ENCODE measurements around the gene GUCY1A2. TPM values are rescaled to one million over a fixed set of nuclear protein-coding genes. Genes with fewer than 3 reads are reported as not detected.

GUCY1A2 gene
- total and polyA plus RNA-seq, 2 experiments from 2014 or later, result 0.15 to 0.54 TPM

DNA sequence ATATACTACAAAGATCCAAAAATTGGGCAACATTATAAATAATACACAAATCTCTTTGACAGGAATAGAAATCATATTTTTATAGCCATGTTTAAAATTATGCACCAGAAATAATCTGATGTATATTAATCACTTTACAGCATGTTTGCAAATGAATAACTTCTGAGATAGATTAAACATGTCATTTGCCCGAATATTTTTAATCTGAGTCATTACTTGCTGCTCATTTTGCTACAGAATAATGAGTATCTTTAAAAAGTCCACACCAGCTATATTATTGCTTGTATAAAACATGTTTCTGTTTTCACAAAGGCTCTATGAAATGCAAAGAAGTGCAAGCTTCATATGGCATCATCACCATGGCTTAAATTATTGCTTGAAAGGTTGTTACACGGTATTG, 336.8 kb downstream of the GUCY1A2 start:
- in situ Hi-C loops (cut with MboI), result no loop called here
- no peaks in the 10 kb centered on the region for H3F3A ChIP-seq (ENCODE audit: insufficient read depth)
- no peak overlapping the region for H2AFZ ChIP-seq
- no peak overlapping the region for H3K27ac ChIP-seq
- H3K9me3 ChIP-seq (ENCODE audit: low read depth), result no peaks in the 10 kb centered on the region
- H4K20me1 ChIP-seq (ENCODE audit: insufficient read depth), result no peaks in the 10 kb centered on the region
- H3K79me2 ChIP-seq (ENCODE audit: insufficient read depth), result no peaks in the 10 kb centered on the region
- no peaks in the 10 kb centered on the region for H3K36me3 ChIP-seq (ENCODE audit: low read depth)
- no peaks in the 10 kb centered on the region for H3K9me2 ChIP-seq (ENCODE audit: insufficient read depth)
- no peak for TF ChIP-seq EZH2phosphoT487 (IDR thresholded peaks at IDR 0.05; ENCODE audit: insufficient read depth, low read depth)
- TF ChIP-seq EZH2 (IDR thresholded peaks at IDR 0.05; ENCODE audit: insufficient read depth, poor library complexity, severe bottlenecking), result no peak
- no peak overlapping the region for H3K4me3 ChIP-seq
- H3K9ac ChIP-seq, result no peak overlapping the region
- no peaks in the 10 kb centered on the region for H3K4me1 ChIP-seq (ENCODE audit: insufficient read depth)
- H3K4me2 ChIP-seq (ENCODE audit: unreplicated experiment), result no peak overlapping the region
- 22 to 29% methylated on average over 2 of the region's 2 CpGs for WGBS, 2 experiments (ENCODE audit: low coverage in 1 of 2, low lambda C conversion rate in 2 of 2, missing lambda C conversion rate in 2 of 2)
- DNase-seq, result no peak
- H3K27me3 ChIP-seq (replicated peaks; ENCODE audit: insufficient read depth), result no peaks in the 10 kb centered on the region

GRCh38 chr11:106679581-106679980, 338.7 kb downstream of the GUCY1A2 start:
- no peaks in the 10 kb centered on the region for H3K27me3 ChIP-seq (replicated peaks; ENCODE audit: insufficient read depth)
- 38 to 68% methylated on average over 1 of the region's 1 CpG for WGBS, 2 experiments (ENCODE audit: low coverage in 1 of 2, low lambda C conversion rate in 2 of 2, missing lambda C conversion rate in 2 of 2)

DNA sequence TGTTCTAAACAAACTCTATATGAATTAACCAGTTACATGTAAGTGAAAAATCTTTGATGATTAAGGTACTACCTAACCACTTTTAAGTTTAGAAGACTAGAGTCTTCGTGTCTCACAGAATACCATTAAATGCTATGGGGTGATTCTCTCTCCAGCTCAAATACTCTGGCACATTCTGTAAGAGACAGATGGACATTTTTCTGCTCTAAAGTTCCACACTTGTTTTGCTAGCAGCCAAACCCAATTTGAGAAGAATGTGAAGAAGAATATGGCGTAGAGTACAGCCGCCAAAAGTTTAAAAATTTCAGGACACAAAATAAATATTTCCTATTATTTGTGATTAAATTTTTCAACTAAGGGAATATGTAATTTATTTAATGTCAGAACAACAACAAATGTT, 339.1 kb downstream of the GUCY1A2 start:
- WGBS, 2 experiments (ENCODE audit: low coverage in 1 of 2, low lambda C conversion rate in 2 of 2, missing lambda C conversion rate in 2 of 2), result 24 to 31% methylated on average over 3 of the region's 3 CpGs
- Histone ChIP-seq H4K20me1 (ENCODE audit: insufficient read depth) (no peaks in the 10 kb centered on the region), H3K9ac (no peak overlapping the region), H3K4me1 (ENCODE audit: insufficient read depth) (no peaks in the 10 kb centered on the region), H3K36me3 (ENCODE audit: low read depth) (no peaks in the 10 kb centered on the region), H2AFZ (no peak overlapping the region), H3K4me2 (ENCODE audit: unreplicated experiment) (no peak overlapping the region), H3K79me2 (ENCODE audit: insufficient read depth) (no peaks in the 10 kb centered on the region), H3K27ac (no peak overlapping the region), H3F3A (ENCODE audit: insufficient read depth) (no peaks in the 10 kb centered on the region), H3K9me2 (ENCODE audit: insufficient read depth) (no peaks in the 10 kb centered on the region), H3K27me3 (replicated peaks; ENCODE audit: insufficient read depth) (no peaks in the 10 kb centered on the region), H3K9me3 (ENCODE audit: low read depth) (no peaks in the 10 kb centered on the region), H3K4me3 (no peak overlapping the region)
- DNase-seq, result no peak
- no peak for TF ChIP-seq EZH2phosphoT487 (IDR thresholded peaks at IDR 0.05; ENCODE audit: insufficient read depth, low read depth)
- no peak for TF ChIP-seq EZH2 (IDR thresholded peaks at IDR 0.05; ENCODE audit: insufficient read depth, poor library complexity, severe bottlenecking)
- in situ Hi-C loops (cut with MboI), result no loop called here

More at GRCh38 chr11:106679581-106679980, 338.7 kb downstream of the GUCY1A2 start:
- H3K4me3 ChIP-seq, result no peak overlapping the region
- H4K20me1 ChIP-seq (ENCODE audit: insufficient read depth), result no peaks in the 10 kb centered on the region
- H3K9ac ChIP-seq, result no peak overlapping the region
- H3F3A ChIP-seq (ENCODE audit: insufficient read depth), result no peaks in the 10 kb centered on the region
- in situ Hi-C loops (cut with MboI), result no loop called here
- DNase-seq, result no peak
- H2AFZ ChIP-seq, result no peak overlapping the region
- TF ChIP-seq EZH2phosphoT487 (IDR thresholded peaks at IDR 0.05; ENCODE audit: insufficient read depth, low read depth) (no peak), EZH2 (IDR thresholded peaks at IDR 0.05; ENCODE audit: insufficient read depth, poor library complexity, severe bottlenecking) (no peak)
- no peaks in the 10 kb centered on the region for H3K4me1 ChIP-seq (ENCODE audit: insufficient read depth)
- no peaks in the 10 kb centered on the region for H3K9me2 ChIP-seq (ENCODE audit: insufficient read depth)
- H3K79me2 ChIP-seq (ENCODE audit: insufficient read depth), result no peaks in the 10 kb centered on the region
- H3K4me2 ChIP-seq (ENCODE audit: unreplicated experiment), result no peak overlapping the region
- H3K9me3 ChIP-seq (ENCODE audit: low read depth), result no peaks in the 10 kb centered on the region
- no peak overlapping the region for H3K27ac ChIP-seq
- H3K36me3 ChIP-seq (ENCODE audit: low read depth), result no peaks in the 10 kb centered on the region

- no peak overlapping the region for H3K9ac ChIP-seq
- H3K9me2 ChIP-seq (ENCODE audit: insufficient read depth), result no peaks in the 10 kb centered on the region
- H3K4me2 ChIP-seq (ENCODE audit: unreplicated experiment), result no peak overlapping the region
- no peak overlapping the region for H3K27ac ChIP-seq
- in situ Hi-C loops (cut with MboI), result no loop called here
- no peak for DNase-seq
- H2AFZ ChIP-seq, result no peak overlapping the region
- no peak for TF ChIP-seq EZH2phosphoT487 (IDR thresholded peaks at IDR 0.05; ENCODE audit: insufficient read depth, low read depth)
- TF ChIP-seq EZH2 (IDR thresholded peaks at IDR 0.05; ENCODE audit: insufficient read depth, poor library complexity, severe bottlenecking), result no peak
- 57 to 63% methylated on average over 1 of the region's 1 CpG for WGBS, 2 experiments (ENCODE audit: low coverage in 1 of 2, low lambda C conversion rate in 2 of 2, missing lambda C conversion rate in 2 of 2)
- no peaks in the 10 kb centered on the region for H3K27me3 ChIP-seq (replicated peaks; ENCODE audit: insufficient read depth)
- no peaks in the 10 kb centered on the region for H4K20me1 ChIP-seq (ENCODE audit: insufficient read depth)
- H3K79me2 ChIP-seq (ENCODE audit: insufficient read depth), result no peaks in the 10 kb centered on the region
- no peaks in the 10 kb centered on the region for H3K9me3 ChIP-seq (ENCODE audit: low read depth)
- no peaks in the 10 kb centered on the region for H3K36me3 ChIP-seq (ENCODE audit: low read depth)
- no peaks in the 10 kb centered on the region for H3F3A ChIP-seq (ENCODE audit: insufficient read depth)
- no peaks in the 10 kb centered on the region for H3K4me1 ChIP-seq (ENCODE audit: insufficient read depth)
- no peak overlapping the region for H3K4me3 ChIP-seq
Observed at GRCh38 chr11:106670069-106670468, 348.2 kb downstream of the GUCY1A2 start.

DNA sequence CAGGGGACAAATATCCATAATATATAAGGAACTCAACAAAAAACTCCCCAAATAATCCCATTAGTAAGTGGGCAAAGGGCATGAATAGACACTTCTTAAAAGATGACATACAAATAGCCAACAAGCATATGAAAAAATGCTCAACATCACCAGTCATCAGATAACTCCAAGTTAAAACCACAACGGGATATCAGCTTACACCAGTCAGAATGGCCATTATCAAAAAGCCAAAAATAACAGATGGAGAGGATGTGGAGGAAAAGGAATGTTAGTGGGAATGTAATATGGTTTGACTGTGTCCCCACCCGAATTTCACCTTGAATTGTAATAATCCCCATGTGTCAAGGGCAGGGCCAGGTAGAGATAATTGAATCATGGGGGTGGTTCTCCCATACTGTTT, 350.1 kb downstream of the GUCY1A2 start:
- 26 to 32% methylated on average over 2 of the region's 2 CpGs for whole genome bisulfite sequencing, 2 experiments (ENCODE audit: low coverage in 1 of 2, low lambda C conversion rate in 2 of 2, missing lambda C conversion rate in 2 of 2)
- TF ChIP-seq EZH2phosphoT487 (IDR thresholded peaks at IDR 0.05; ENCODE audit: insufficient read depth, low read depth), result no peak
- no peak for TF ChIP-seq EZH2 (IDR thresholded peaks at IDR 0.05; ENCODE audit: insufficient read depth, poor library complexity, severe bottlenecking)
- no peak for DNase-seq
- Histone ChIP-seq H3K4me2 (ENCODE audit: unreplicated experiment) (no peak overlapping the region), H3K9me2 (ENCODE audit: insufficient read depth) (no peaks in the 10 kb centered on the region), H3K4me1 (ENCODE audit: insufficient read depth) (no peaks in the 10 kb centered on the region), H3K79me2 (ENCODE audit: insufficient read depth) (no peaks in the 10 kb centered on the region), H3F3A (ENCODE audit: insufficient read depth) (no peaks in the 10 kb centered on the region), H3K27ac (no peak overlapping the region), H3K27me3 (replicated peaks; ENCODE audit: insufficient read depth) (no peaks in the 10 kb centered on the region), H3K4me3 (no peak overlapping the region), H3K36me3 (ENCODE audit: low read depth) (no peaks in the 10 kb centered on the region), H2AFZ (no peak overlapping the region), H4K20me1 (ENCODE audit: insufficient read depth) (no peaks in the 10 kb centered on the region), H3K9me3 (ENCODE audit: low read depth) (no peaks in the 10 kb centered on the region), H3K9ac (no peak overlapping the region)
- in situ Hi-C loops (cut with MboI), result no loop called here

Measured in GM23248 (cell line).